ENCODE data around the gene INPP5K.
A peak's percentile ranks its signal among the peaks of the same experiment; 100 is the strongest.
"Not testable (repeated sequence)": the region's sequence is repeated elsewhere in the genome, so short reads cannot be mapped to it uniquely, and the experiment has no call there.

The INPP5K gene

DNA sequence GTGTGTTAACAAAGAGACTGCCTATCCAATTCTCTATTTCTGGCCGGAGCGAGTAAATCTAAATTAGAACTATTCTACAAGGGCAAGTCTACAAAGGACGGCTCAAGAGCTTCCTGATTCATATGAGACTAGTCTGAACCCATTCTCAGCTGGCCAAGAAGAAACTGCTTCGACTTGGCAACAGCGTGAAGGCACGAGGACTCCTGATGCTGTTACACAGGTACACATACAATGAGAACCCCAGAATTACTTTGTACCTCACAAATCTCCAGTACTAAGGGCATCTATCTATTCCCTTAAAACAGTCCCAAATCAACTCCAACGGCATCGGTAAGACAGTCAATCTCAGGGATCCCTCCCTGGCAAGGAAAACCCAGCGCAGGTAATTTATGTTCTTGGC is 61.9 kb downstream of the INPP5K start:
- peak overlapping the region; percentile 84 for H3K27ac ChIP-seq (ENCODE audit: poor library complexity, severe bottlenecking)
- ATAC-seq (ENCODE audit: low read depth), result no peak
- no peak for TF ChIP-seq CTCF (IDR thresholded peaks at IDR 0.05; ENCODE audit: poor library complexity, severe bottlenecking)

GRCh38 chr17:1453694-1454093 is 62.7 kb downstream of the INPP5K start:
- not testable (repeated sequence) for H3K4me1 ChIP-seq (ENCODE audit: insufficient read depth, poor library complexity, severe bottlenecking)

More for the DNA sequence above, 61.9 kb downstream of the INPP5K start:
- Histone ChIP-seq H3K4me3 (ENCODE audit: severe bottlenecking) (peak overlapping the region; percentile 87), H3K9me3 (ENCODE audit: severe bottlenecking) (no peaks in the 10 kb centered on the region), H3K4me1 (ENCODE audit: insufficient read depth, poor library complexity, severe bottlenecking) (peaks cover 4% of the 10 kb centered on the region), H3K36me3 (ENCODE audit: low read depth) (peaks cover 25% of the 10 kb centered on the region), H3K27me3 (ENCODE audit: insufficient read depth, poor library complexity, severe bottlenecking) (no peaks in the 10 kb centered on the region)
- no peak for DNase-seq (ENCODE audit: low spot score)

DNA sequence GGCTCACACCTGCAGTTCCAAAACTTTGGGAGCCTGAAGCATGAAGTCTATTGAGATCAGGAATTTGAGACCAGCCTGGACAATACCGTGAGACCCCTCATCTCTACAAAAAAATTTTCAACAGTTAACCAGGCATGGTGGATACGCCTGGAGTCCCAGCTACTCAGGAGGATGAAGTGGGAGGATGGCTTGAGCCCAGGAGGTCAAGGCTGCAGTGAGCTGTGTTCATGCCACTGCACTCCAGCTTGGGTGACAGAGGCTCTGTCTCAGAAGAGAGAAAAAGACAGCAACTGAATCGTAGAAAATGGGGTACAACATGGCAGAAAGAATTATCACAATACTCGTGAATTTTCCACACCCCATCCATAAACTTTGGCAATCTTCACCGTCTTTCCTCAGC is 63.6 kb downstream of the INPP5K start:
- no peak overlapping the region for H3K27ac ChIP-seq (ENCODE audit: poor library complexity, severe bottlenecking)
- H3K4me1 ChIP-seq (ENCODE audit: insufficient read depth, poor library complexity, severe bottlenecking), result peaks cover 4% of the 10 kb centered on the region
- no peak overlapping the region for H3K4me3 ChIP-seq (ENCODE audit: severe bottlenecking)
- no peak for DNase-seq (ENCODE audit: low spot score)
- H3K36me3 ChIP-seq (ENCODE audit: low read depth), result peaks cover 32% of the 10 kb centered on the region
- no peak for ATAC-seq (ENCODE audit: low read depth)
- H3K9me3 ChIP-seq (ENCODE audit: severe bottlenecking), result no peaks in the 10 kb centered on the region
- no peak for TF ChIP-seq CTCF (IDR thresholded peaks at IDR 0.05; ENCODE audit: poor library complexity, severe bottlenecking)
- H3K27me3 ChIP-seq (ENCODE audit: insufficient read depth, poor library complexity, severe bottlenecking), result no peaks in the 10 kb centered on the region

More at GRCh38 chr17:1453694-1454093, 62.7 kb downstream of the INPP5K start:
- not testable (repeated sequence) for ATAC-seq (ENCODE audit: low read depth); H3K4me3 ChIP-seq (ENCODE audit: severe bottlenecking); DNase-seq (ENCODE audit: low spot score); H3K9me3 ChIP-seq (ENCODE audit: severe bottlenecking); H3K27me3 ChIP-seq (ENCODE audit: insufficient read depth, poor library complexity, severe bottlenecking); H3K27ac ChIP-seq (ENCODE audit: poor library complexity, severe bottlenecking)
- peaks cover 29% of the 10 kb centered on the region for H3K36me3 ChIP-seq (ENCODE audit: low read depth)

GRCh38 chr17:1450261-1450660 is 66.2 kb downstream of the INPP5K start:
- H3K36me3 ChIP-seq (ENCODE audit: low read depth), result peaks cover 43% of the 10 kb centered on the region
- not testable (repeated sequence) for ATAC-seq (ENCODE audit: low read depth)

GRCh38 chr17:1449412-1449967 is 66.9 kb downstream of the INPP5K start:
- H3K4me1 ChIP-seq (ENCODE audit: insufficient read depth, poor library complexity, severe bottlenecking), result peaks cover 4% of the 10 kb centered on the region
- no peak overlapping the region for H3K4me3 ChIP-seq (ENCODE audit: severe bottlenecking)
- no peak overlapping the region for H3K27ac ChIP-seq (ENCODE audit: poor library complexity, severe bottlenecking)
- no peaks in the 10 kb centered on the region for H3K9me3 ChIP-seq (ENCODE audit: severe bottlenecking)
- H3K27me3 ChIP-seq (ENCODE audit: insufficient read depth, poor library complexity, severe bottlenecking), result no peaks in the 10 kb centered on the region
- no peak for ATAC-seq (ENCODE audit: low read depth)
- TF ChIP-seq CTCF (IDR thresholded peaks at IDR 0.05; ENCODE audit: poor library complexity, severe bottlenecking), result no peak
- H3K36me3 ChIP-seq (ENCODE audit: low read depth), result peaks cover 43% of the 10 kb centered on the region
- DNase-seq (ENCODE audit: low spot score), result no peak

More at GRCh38 chr17:1450261-1450660, 66.2 kb downstream of the INPP5K start:
- not testable (repeated sequence) for H3K4me1 ChIP-seq (ENCODE audit: insufficient read depth, poor library complexity, severe bottlenecking); H3K27me3 ChIP-seq (ENCODE audit: insufficient read depth, poor library complexity, severe bottlenecking); DNase-seq (ENCODE audit: low spot score); H3K9me3 ChIP-seq (ENCODE audit: severe bottlenecking); H3K27ac ChIP-seq (ENCODE audit: poor library complexity, severe bottlenecking); H3K4me3 ChIP-seq (ENCODE audit: severe bottlenecking)

DNA sequence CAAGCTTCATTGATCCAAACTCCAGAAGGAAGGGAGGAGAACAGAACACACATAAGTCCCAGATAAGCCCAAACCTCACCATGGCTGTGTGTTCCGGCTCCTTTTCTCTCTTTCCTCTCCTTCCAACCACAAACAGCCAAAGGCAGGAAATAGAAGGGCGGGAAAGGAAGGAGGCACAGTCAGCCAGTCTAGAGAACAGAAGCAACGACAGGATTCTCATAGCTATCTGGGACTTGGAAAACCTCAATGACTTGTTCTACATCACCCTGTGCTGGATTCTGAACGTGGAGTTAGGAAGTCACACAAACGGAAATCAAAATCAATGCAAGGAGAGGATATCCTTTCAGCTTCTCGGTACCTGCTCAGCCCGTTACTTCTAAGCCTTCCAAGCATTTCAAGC is 69.4 kb downstream of the INPP5K start:
- Histone ChIP-seq H3K27ac (ENCODE audit: poor library complexity, severe bottlenecking) (no peak overlapping the region), H3K27me3 (ENCODE audit: insufficient read depth, poor library complexity, severe bottlenecking) (no peaks in the 10 kb centered on the region), H3K9me3 (ENCODE audit: severe bottlenecking) (no peaks in the 10 kb centered on the region), H3K4me3 (ENCODE audit: severe bottlenecking) (no peak overlapping the region), H3K4me1 (ENCODE audit: insufficient read depth, poor library complexity, severe bottlenecking) (no peaks in the 10 kb centered on the region), H3K36me3 (ENCODE audit: low read depth) (peaks cover 23% of the 10 kb centered on the region)
- DNase-seq (ENCODE audit: low spot score) (no peak), ATAC-seq (ENCODE audit: low read depth) (no peak)
- no peak for TF ChIP-seq CTCF (IDR thresholded peaks at IDR 0.05; ENCODE audit: poor library complexity, severe bottlenecking)
